Progenitor cell of endocrine pancreas (in vitro differentiated cells): Measurements from ENCODE around the gene TOPORS. TPM values are rescaled to one million over a fixed set of nuclear protein-coding genes. Genes with fewer than 3 reads are reported as not detected.

Experiments
- DNase-seq: peaks from one replicate; pipeline ENCODE4 v3.0.0; 2021; ENCODE audit warnings: low spot score; ENCODE audit not compliant: unreplicated experiment
- H3K27ac Mint-ChIP-seq: 2 replicates; pipeline ENCODE4 v1.8.0; 2021; ENCODE audit warnings: mild to moderate bottlenecking, moderate library complexity, mixed read lengths
- H3K27me3 Mint-ChIP-seq: 2 replicates; pipeline ENCODE4 v1.8.0; 2021; ENCODE audit warnings: mixed read lengths
- H3K36me3 Mint-ChIP-seq: 2 replicates; pipeline ENCODE4 v1.8.0; 2022; ENCODE audit warnings: mixed read lengths; ENCODE audit not compliant: insufficient read depth
- H3K4me1 Mint-ChIP-seq: 2 replicates; pipeline ENCODE4 v1.8.0; 2021; ENCODE audit warnings: low read depth, mixed read lengths
- H3K4me3 Mint-ChIP-seq: 2 replicates; pipeline ENCODE4 v1.8.0; 2021; ENCODE audit warnings: low read depth, mild to moderate bottlenecking, moderate library complexity, mixed read lengths
- H3K9me3 Mint-ChIP-seq: 2 replicates; pipeline ENCODE4 v1.8.0; 2021; ENCODE audit warnings: low read depth, mixed read lengths
- total RNA-seq: library from RNA; stranded (reverse); gene quantifications from 2 replicates; pipeline ENCODE4 v1.2.1, GENCODE V29; 2021
- TF ChIP-seq, protein P1 (sequence below): fragments of 200-600 bp; sonication (generic); IDR thresholded peaks from one replicate; pipeline ENCODE4 v1.5.0; 2021; ENCODE audit warnings: antibody characterized with exemption, mild to moderate bottlenecking; ENCODE audit not compliant: unreplicated experiment

Gene TOPORS
- total RNA-seq, 1 donor from 2014 or later = 20.7 TPM

DNA sequence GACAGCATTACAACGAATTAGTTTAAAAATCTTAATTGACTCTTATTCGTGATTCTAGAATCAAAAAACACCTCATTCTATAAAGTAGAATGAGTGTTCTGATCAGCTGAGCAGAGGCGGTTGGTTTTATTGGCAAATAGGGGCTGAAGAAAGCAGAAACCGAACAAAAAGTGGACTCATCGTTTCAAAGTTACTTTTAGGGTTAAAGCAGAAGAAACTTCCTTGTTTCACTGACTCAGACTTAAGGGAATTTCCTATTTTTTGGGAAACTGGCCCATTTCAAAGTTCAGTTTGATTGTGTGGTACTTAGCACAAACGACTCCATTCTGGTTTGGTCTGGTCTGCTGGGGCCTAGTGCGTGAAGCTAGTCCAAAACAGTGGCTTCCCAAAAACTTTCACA lies 21.4 kb upstream of the TOPORS start:
- no peak for DNase-seq
- peak overlapping the region; percentile 99 for H3K27ac Mint-ChIP-seq
- TF ChIP-seq, protein P1, sequence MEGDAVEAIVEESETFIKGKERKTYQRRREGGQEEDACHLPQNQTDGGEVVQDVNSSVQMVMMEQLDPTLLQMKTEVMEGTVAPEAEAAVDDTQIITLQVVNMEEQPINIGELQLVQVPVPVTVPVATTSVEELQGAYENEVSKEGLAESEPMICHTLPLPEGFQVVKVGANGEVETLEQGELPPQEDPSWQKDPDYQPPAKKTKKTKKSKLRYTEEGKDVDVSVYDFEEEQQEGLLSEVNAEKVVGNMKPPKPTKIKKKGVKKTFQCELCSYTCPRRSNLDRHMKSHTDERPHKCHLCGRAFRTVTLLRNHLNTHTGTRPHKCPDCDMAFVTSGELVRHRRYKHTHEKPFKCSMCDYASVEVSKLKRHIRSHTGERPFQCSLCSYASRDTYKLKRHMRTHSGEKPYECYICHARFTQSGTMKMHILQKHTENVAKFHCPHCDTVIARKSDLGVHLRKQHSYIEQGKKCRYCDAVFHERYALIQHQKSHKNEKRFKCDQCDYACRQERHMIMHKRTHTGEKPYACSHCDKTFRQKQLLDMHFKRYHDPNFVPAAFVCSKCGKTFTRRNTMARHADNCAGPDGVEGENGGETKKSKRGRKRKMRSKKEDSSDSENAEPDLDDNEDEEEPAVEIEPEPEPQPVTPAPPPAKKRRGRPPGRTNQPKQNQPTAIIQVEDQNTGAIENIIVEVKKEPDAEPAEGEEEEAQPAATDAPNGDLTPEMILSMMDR = no peak

DNA sequence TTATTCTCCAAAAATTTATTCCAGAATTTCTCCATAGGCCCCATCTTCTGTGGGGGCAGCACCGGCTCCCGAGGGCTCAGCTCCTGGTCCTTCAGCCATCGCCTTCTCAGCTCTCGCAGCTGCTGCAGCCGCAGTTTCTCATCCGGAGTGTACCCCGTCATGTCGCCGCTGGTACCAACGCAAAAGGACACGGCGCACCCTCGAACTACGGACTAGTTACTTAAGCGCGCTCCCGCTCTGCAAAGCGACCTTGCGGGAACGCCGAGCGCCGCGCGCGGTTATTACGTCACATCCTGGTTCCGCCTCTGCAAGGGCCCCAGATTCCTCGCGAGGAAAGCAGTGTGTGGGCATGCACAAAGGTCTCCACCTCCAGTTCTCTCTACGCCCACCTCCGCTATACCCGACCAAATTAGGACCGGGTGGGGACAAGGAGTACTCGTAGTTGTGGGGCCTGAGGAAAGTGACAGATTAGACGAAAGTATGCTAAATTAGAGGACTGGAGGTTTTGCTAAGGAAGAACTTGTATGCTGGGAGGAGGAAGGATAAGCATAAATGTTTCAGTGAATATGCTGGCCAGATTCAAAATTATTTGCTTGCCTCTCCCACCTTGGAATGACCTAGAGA lies 20.6 kb upstream of the TOPORS start, which contains the start of gene NDUFB6:
Gene NDUFB6, minus strand, starts transcription at position 260 of the 624 bp plus-strand sequence. Its CDS starts 99 bp downstream, at position 161.
- Mint-ChIP-seq H3K4me3 (peak within 1 kb of the TSS; percentile 97), H3K9me3 (no peaks in the 10 kb centered on the region), H3K36me3 (peaks cover 2% of the 10 kb centered on the region), H3K4me1 (peaks cover 11% of the 10 kb centered on the region), H3K27ac (peak within 1 kb of the TSS; percentile 99), H3K27me3 (peaks cover 7% of the 10 kb centered on the region)
- DNase-seq = peak; percentile 83
- TF ChIP-seq, protein P1 = no peak

More for the DNA sequence above, 21.4 kb upstream of the TOPORS start:
- Mint-ChIP-seq H3K4me3 (peak overlapping the region; percentile 97), H3K4me1 (peaks cover 11% of the 10 kb centered on the region), H3K27me3 (peaks cover 7% of the 10 kb centered on the region), H3K9me3 (no peaks in the 10 kb centered on the region), H3K36me3 (peaks cover 1% of the 10 kb centered on the region)

DNA sequence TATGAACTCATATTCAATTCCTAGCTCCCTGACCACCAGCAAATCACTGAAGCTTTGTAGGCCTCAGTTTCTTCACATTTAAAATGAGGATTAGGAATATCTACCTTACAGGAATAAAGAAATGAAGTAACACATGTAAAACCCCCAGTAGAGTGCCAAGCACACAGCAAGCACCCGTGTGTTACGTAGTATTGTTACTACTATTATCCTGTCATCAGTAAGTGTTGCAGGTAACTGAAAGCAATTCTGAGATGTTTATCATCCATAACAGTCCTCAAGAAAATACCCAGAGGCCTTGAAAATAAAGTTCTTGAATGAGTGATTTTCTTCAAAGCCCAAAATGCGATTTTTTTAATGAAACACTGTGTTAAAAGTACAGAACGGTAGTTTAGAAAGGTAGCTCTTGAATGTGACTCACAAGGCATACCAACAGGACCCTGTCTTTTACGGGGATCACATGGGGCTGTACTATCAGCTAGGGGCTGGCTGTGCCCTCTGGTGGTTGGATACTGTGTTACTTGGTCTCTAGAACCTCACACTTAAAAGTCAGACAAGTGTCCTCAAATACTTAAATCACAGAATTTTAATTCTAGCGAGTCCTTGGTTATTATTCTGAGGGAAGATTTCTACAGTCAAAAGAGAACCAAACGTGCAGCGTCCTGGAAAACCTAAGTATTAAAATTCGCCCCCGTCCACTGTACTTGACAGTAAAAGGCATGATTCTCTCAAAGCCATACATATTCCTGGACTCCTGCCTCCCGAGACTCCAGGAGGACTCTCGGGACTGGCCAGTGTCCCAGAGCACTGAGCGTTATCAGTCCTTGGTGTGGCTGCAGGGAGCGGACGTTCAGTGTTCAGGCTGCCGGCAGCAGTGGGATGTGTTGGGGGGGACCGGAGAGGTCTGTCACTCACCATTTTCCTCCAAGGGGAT lies 19.8 kb upstream of the TOPORS start:
- Mint-ChIP-seq H3K27ac (peak overlapping the region; percentile 99), H3K36me3 (peaks cover 7% of the 10 kb centered on the region), H3K9me3 (no peaks in the 10 kb centered on the region), H3K4me1 (peaks cover 11% of the 10 kb centered on the region), H3K4me3 (peak overlapping the region; percentile 97), H3K27me3 (peaks cover 5% of the 10 kb centered on the region)
- TF ChIP-seq, protein P1 = peak; percentile 82
- peak; percentile 35 for DNase-seq

DNA sequence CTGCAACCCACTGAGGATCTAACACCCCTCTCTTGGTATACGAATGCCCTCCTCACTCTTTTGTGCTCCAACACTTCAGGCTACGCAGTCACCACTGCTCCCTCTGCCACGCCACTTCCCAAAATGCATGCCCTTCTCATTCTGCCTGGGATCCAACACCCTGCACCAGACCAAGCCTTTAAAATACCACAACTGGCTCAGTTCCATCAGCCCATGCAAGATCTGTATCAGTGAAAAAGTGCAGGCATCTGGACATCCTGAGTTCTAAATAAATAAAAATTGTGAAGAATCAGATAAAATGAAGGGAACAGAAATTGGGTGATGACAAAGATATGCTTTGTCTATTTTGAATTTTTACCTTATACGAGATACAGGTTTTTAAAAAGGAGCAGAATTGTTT lies 17.9 kb upstream of the TOPORS start:
- Mint-ChIP-seq H3K36me3 (peaks cover 11% of the 10 kb centered on the region), H3K4me3 (no peak overlapping the region), H3K4me1 (peaks cover 11% of the 10 kb centered on the region), H3K27me3 (no peaks in the 10 kb centered on the region), H3K9me3 (no peaks in the 10 kb centered on the region), H3K27ac (no peak overlapping the region)
- TF ChIP-seq, protein P1 = no peak
- no peak for DNase-seq

DNA sequence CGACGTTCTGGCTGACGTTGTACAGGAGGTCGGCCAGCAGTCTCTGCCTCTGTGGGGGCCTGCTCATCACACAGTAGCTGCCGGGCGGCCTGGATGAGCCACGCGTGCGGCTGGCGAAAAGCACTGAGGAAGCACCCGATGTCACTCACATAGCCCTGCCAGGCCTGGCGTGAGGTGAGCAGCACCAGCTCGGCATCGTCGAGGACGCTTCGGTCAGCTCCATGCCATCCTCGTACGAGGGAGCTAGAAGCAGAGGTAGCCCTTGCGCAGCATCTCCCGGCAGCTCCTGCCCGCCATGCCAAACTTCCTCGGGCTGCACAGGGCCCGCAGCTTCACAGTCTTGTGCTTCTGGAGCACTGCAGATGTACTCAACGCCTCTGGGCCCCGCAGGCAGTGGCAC lies 14.4 kb upstream of the TOPORS start:
- Mint-ChIP-seq H3K9me3 (no peaks in the 10 kb centered on the region), H3K36me3 (peaks cover 11% of the 10 kb centered on the region), H3K27me3 (no peaks in the 10 kb centered on the region), H3K4me3 (no peak overlapping the region), H3K27ac (no peak overlapping the region), H3K4me1 (peaks cover 2% of the 10 kb centered on the region)
- TF ChIP-seq, protein P1 = no peak
- no peak for DNase-seq
